ENCODE data around the gene JPT1. TPM values are rescaled to one million over a fixed set of nuclear protein-coding genes. Genes with fewer than 3 reads are reported as not detected.

JPT1 gene
- total RNA-seq, 1 experiment from 2014 or later = 341 TPM

GRCh38 chr17:75144816-75145512 lies 9.3 kb downstream of the JPT1 start:
- DNase-seq (ENCODE audit: low spot score) (no peak), ATAC-seq (no peak)
- ChIA-PET POLR2A (interaction anchor here (0.7 kb wide), 4 partner anchors 18 to 922 kb away, joined by 3 to 6 read pairs (median 4); no protein-coding TSS in a partner anchor), CTCF (interaction anchor here (1.6 to 1.9 kb wide), 4 partner anchors 14 to 95 kb away, joined by 6 to 11 read pairs (median 8); partner anchors contain the start of gene NT5C)
- TF ChIP-seq E2F1 (CRISPR knock-in tag; IDR thresholded peaks at IDR 0.05) (no peak), ZNF281 (CRISPR knock-in tag; IDR thresholded peaks at IDR 0.05) (no peak), ZNF138 (CRISPR knock-in tag; conservative IDR thresholded peaks at IDR 0.05) (no peak), TCF7 (CRISPR knock-in tag; IDR thresholded peaks at IDR 0.05; ENCODE audit: low read depth) (no peak), PRRX2 (CRISPR knock-in tag; IDR thresholded peaks at IDR 0.05) (no peak), MXD4 (CRISPR knock-in tag; IDR thresholded peaks at IDR 0.05; ENCODE audit: borderline replicate concordance) (no peak), E2F5 (CRISPR knock-in tag; IDR thresholded peaks at IDR 0.05) (no peak), RELA (CRISPR knock-in tag; IDR thresholded peaks at IDR 0.05; ENCODE audit: borderline replicate concordance) (no peak), ZNF263 (CRISPR knock-in tag; IDR thresholded peaks at IDR 0.05; ENCODE audit: low read depth) (no peak), FOXP4 (CRISPR knock-in tag; IDR thresholded peaks at IDR 0.05) (no peak), GTF2I (CRISPR knock-in tag; conservative IDR thresholded peaks at IDR 0.05) (no peak), TP53 (CRISPR knock-in tag; IDR thresholded peaks at IDR 0.05) (no peak), SOX15 (CRISPR knock-in tag; IDR thresholded peaks at IDR 0.05) (no peak), USF2 (CRISPR knock-in tag; IDR thresholded peaks at IDR 0.05) (no peak), STAT6 (CRISPR knock-in tag; conservative IDR thresholded peaks at IDR 0.05; ENCODE audit: low read depth) (no peak), ZSCAN18 (CRISPR knock-in tag; IDR thresholded peaks at IDR 0.05) (no peak), GRHL2 (CRISPR knock-in tag; IDR thresholded peaks at IDR 0.05; ENCODE audit: insufficient replicate concordance, severe bottlenecking) (no peak)
- H3K4me3 Mint-ChIP-seq = no peak overlapping the region
- no peaks in the 10 kb centered on the region for H3K9me3 Mint-ChIP-seq
- peaks cover 83% of the 10 kb centered on the region for H3K36me3 Mint-ChIP-seq
- peaks cover 4% of the 10 kb centered on the region for H3K4me1 Mint-ChIP-seq
- H3K27me3 Mint-ChIP-seq (ENCODE audit: low read depth) = no peaks in the 10 kb centered on the region
- H3K27ac Mint-ChIP-seq = peak overlapping the region; percentile 60; the same call in 1 of the 2 replicates
